ENCODE data around the gene SIK1.
"Not testable (repeated sequence)": the region's sequence is repeated elsewhere in the genome, so short reads cannot be mapped to it uniquely, and the experiment has no call there.

SIK1 gene

DNA sequence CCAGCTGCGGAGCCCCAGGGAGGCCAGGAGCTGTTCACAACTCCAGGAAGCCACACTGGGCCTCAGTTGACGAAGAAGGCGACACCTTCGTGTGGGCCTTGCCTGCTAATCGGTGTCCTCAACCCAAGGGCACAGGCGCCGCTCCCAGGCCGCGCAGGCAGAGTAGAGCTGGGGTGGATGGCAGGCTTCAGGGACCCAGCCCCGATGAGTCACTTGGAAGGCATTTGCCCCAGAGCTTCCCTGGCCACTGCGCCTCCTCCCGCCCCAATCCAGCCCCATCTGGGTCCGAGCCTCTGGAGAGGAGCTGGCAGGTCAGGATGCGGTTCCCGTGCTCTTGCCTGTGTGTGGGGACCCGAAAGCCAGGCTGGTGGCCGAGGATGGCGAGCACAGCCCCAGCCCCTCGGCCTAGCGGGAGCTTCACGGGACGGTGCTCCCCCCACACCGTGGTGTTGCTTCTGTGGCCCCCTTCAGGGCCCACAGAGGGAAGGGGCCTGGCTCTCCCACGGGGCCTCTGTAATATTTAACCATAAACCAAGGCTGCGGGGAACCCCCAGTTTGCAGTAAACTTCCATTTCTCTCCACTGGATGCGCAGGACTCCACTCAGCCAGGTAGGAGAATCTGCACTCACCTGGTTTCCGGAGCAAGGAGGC is 30.0 kb downstream of the SIK1 start:
- not testable (repeated sequence) for DNase-seq (ENCODE audit: low spot score)

DNA sequence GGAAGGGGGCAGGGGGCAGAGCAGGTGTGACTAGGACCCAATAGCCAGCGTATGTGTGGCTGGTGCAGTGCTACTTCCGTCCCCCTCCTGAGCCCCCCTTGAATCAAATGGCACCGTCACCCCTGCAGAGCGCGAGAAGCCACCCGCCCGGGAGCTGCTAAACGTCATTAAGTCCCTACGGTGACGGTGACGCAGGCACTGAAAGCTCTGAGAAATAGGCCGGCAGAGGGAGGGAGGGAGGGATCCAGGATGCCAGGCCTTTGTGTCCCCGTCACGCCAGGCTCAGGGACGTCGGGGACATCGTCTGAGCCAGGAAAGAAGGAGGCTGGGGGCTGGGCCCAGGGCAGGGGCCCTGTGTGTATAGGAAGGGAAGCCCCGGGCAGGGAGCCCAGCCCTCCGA is 43.6 kb downstream of the SIK1 start:
- not testable (repeated sequence) for DNase-seq (ENCODE audit: low spot score)

GRCh38 chr21:43382902-43383301 is 44.0 kb downstream of the SIK1 start:
- DNase-seq (ENCODE audit: low spot score) = not testable (repeated sequence)

DNA sequence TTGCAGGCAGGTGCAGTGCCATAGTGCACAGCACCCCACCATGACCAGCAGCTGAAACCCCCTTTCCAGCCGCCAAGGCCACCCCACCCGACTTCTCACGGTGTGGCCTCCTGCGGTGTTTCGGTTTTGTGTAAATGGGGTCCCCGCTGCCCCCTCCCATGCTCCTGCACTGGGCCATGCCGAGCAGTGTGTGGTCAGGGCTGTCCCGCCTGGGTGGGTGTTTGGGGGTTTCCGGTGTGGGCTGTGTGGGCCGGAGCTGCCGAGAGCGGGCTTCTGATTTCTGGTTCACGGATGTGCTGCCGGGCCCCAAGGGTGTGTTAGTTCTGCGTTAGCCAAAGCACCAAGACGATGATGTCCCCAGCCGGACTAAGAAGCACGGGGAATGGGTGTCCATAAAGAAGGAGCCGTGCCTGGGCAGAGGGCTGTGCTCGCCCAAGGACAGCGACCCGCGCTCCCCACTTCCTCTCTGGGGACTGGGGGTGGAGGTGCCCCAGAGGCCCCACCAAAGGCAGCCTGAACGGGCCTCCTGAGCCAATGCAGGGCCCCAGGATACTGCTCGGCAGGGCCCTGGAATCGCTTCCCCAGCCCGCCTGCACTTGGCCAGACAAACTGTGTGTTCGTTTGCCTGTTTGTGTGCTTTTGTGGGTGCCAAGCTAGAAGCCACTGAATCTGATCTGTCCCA is 45.9 kb downstream of the SIK1 start:
- not testable (repeated sequence) for DNase-seq (ENCODE audit: low spot score)

DNA sequence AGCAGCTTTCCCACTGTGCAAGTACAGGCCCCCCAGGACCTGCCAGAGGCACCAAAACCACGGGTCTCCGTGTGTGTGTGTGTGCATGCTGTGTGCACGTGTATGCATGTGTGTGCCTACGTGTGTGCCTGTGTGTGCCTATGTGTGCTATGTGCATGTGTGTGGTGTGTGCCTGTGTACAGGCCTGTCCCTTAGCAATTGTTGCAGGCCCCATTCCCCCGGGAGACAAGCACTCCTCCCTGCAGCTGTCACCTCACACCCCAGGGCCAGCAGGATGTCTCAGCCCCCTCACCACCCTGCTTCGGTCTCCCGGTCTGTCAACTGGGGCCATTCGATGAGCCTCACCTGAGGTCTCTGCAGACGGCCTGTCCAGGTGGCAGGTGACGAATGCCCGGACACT is 46.6 kb downstream of the SIK1 start:
- DNase-seq (ENCODE audit: low spot score) = not testable (repeated sequence)

GRCh38 chr21:43379626-43380122 is 47.3 kb downstream of the SIK1 start:
- DNase-seq (ENCODE audit: low spot score) = not testable (repeated sequence)

- no peak for DNase-seq (ENCODE audit: low spot score)
These were observed 50.5 kb downstream of the SIK1 start for GRCh38 chr21:43376478-43376882.

- DNase-seq (ENCODE audit: low spot score) = no peak
These were observed 51.0 kb downstream of the SIK1 start for GRCh38 chr21:43375837-43376477.

GRCh38 chr21:43375006-43375836 is 51.7 kb downstream of the SIK1 start:
- no peak for DNase-seq (ENCODE audit: low spot score)

- no peak for DNase-seq (ENCODE audit: low spot score)
These were observed 52.6 kb downstream of the SIK1 start for GRCh38 chr21:43374228-43374885.

GRCh38 chr21:43373362-43374227 is 53.3 kb downstream of the SIK1 start:
- DNase-seq (ENCODE audit: low spot score) = no peak

DNA sequence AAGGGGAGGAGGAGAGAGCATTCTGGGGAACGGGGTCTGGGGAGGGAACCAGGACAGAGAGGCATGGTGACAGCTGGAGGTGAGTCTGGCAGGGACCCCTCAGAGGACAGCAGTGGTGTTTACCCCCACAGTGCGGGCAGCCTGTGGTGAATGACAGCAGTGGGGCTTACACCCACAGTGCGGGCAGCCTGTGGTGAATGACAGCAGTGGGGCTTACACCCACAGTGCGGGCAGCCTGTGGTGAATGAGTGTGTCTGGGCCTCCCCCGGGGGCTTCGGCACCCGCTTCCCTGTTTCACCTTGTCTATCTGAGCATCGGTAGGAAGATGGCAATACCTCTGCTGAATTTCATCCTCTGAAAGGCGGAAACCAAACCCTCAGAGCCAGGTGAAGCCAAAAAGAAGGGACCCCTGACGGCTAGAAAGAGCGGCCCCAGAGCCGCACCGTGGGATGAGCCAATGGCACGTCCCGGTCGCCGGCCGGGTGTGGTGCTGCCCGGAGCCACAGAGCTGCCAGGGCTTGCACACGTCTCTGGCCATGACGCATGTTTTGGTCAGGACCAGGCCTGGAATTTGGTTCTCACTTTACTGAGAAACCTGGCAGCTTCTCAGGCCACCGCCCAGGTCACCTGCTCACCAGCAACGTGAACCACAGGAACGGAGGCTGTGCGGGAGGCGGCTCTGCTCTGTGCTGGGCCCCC is 54.1 kb downstream of the SIK1 start:
- DNase-seq (ENCODE audit: low spot score) = no peak

- no peak for DNase-seq (ENCODE audit: low spot score)
These were observed 55.1 kb downstream of the SIK1 start for GRCh38 chr21:43371786-43372185.

- no peak for DNase-seq (ENCODE audit: low spot score)
These were observed 55.9 kb downstream of the SIK1 start for GRCh38 chr21:43370888-43371570.

GRCh38 chr21:43370091-43370658 is 56.8 kb downstream of the SIK1 start:
- no peak for DNase-seq (ENCODE audit: low spot score)

GRCh38 chr21:43369596-43370090 is 57.3 kb downstream of the SIK1 start:
- no peak for DNase-seq (ENCODE audit: low spot score)

- DNase-seq (ENCODE audit: low spot score) = no peak
These were observed 57.8 kb downstream of the SIK1 start for GRCh38 chr21:43369124-43369523.

DNA sequence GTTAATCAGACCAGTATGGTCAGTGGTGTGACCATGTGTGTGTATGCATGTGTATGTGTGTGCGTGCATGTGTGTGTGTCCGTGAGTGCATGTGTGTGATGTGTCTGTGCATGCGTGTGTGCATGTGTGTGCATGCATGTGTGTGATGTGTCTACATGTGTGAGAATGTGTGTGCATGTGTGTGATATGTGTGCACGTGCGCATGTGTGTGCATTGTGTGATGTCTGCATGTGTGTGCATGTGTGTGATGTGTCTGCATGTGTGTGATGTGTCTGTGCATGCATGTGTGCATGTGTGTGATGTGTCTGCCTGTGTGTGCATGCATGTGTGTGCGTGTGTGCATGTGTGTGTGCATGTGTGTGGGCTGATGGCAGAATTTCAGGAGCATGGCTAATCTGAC is 58.2 kb downstream of the SIK1 start:
- DNase-seq (ENCODE audit: low spot score) = no peak

DNA sequence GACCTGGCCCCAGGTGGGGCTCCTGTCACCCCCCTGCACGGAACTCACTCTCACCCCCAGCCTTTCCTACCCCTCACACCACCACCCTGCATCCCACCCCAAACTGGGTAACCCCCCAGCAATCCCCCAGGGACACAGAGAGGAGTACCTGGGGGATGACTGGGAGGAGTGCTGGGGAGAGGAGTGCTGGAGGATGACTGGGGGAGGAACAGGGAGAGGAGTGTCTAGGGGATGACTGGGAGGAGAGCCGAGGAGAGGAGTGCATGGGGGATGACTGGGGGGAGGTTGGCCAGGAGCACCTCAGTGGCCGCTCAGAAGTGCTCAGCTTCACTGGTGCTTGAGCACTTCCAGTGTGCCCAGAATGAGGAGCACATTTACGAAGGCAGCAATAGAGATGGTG is 59.1 kb downstream of the SIK1 start:
- DNase-seq (ENCODE audit: low spot score) = no peak
